Heart left ventricle (tissue), 16 donors: ENCODE results near the gene UVRAG. TPM values are rescaled to one million over a fixed set of nuclear protein-coding genes. Genes with fewer than 3 reads are reported as not detected.
"Not testable (repeated sequence)": the region's sequence is repeated elsewhere in the genome, so short reads cannot be mapped to it uniquely, and the experiment has no call there.

ENCODE experiments used
- ATAC-seq, 4 donors: fragments of 200-7000 bp; cut with Tn5 transposase; one replicate each; pipeline ENCODE4 v1.9.1; 2020 to 2022; ENCODE audit warnings: moderate library complexity in 4 of 4, mild to moderate bottlenecking in 3 of 4, moderate number of reproducible peaks in 1 of 4
- DNase-seq, 5 donors: peaks; one replicate each; pipeline ENCODE4 v3.0.0-alpha.2; 2020
- H3K27ac ChIP-seq, 12 donors: fragments of 200-600 bp; sonication (generic) in 4 of 12; one replicate each; pipeline versions ENCODE4 v1.5.0 to v1.8.0; 2016 to 2022; ENCODE audit warnings: mild to moderate bottlenecking in 2 of 12
- H3K27me3 ChIP-seq, 9 donors: fragments of 200-600 bp; sonication (generic) in 2 of 9; one replicate each; pipeline versions ENCODE4 v1.5.1 to v1.8.0; 2016 to 2022; ENCODE audit warnings: mild to moderate bottlenecking in 3 of 9
- H3K36me3 ChIP-seq, 9 donors: fragments of 200-600 bp; sonication (generic) in 2 of 9; one replicate each; pipeline versions ENCODE4 v1.5.0 to v1.8.0; 2018 to 2022; ENCODE audit warnings: mild to moderate bottlenecking in 2 of 9
- H3K4me1 ChIP-seq, 12 donors: fragments of 200-600 bp; sonication (generic) in 4 of 12; one replicate each; pipeline versions ENCODE4 v1.5.0 to v1.8.0; 2016 to 2022; ENCODE audit warnings: mild to moderate bottlenecking in 3 of 12
- H3K4me3 ChIP-seq, 12 donors: fragments of 200-600 bp; sonication (generic) in 4 of 12; one replicate each; pipeline versions ENCODE4 v1.5.0 to v1.8.0; 2017 to 2022; ENCODE audit warnings: mild to moderate bottlenecking in 9 of 12, moderate library complexity in 4 of 12
- H3K9me3 ChIP-seq, 12 donors: fragments of 200-600 bp; sonication (generic) in 4 of 12; one replicate each; pipeline versions ENCODE4 v1.5.0 to v1.8.0; 2016 to 2022; ENCODE audit warnings: mild to moderate bottlenecking in 1 of 12
- POLR2A ChIP-seq, 2 donors: fragments of 450-650 bp; IDR thresholded peaks; one replicate each; pipeline ENCODE4 v1.6.1; 2017; ENCODE audit warnings: antibody characterized with exemption in 2 of 2, mild to moderate bottlenecking in 2 of 2, moderate library complexity in 2 of 2
- WGBS, 4 donors: extraction: QIAGEN DNeasy Blood & Tissue Kit in 2 of 4; methylation state at CpG; one replicate each; pipeline versions ENCODE4 v1.1.5 to v1.1.7; 2013 to 2018; 5-methylcytosine and 5-hydroxymethylcytosine counted together
- intact Hi-C, 10 donors: fragments of 100-400 bp; cut with DNase I; formaldehyde crosslinking; loops; one replicate each; pipeline versions ENCODE4 v1.11.1 to v1.14.2; 2022
- polyA plus RNA-seq, 2 donors: library from polyadenylated mRNA; stranded (reverse); fragments of 200-250 nt; gene quantifications; one replicate each; pipeline ENCODE4 v1.2.3, GENCODE V29; 2013
- total RNA-seq, 9 donors: library from RNA; depleted of rRNA in 2 of 9; stranded (reverse); fragments of >200 nt in 2 of 9; fragmentation: NEBNext Ultra II Directional in 3 of 9; extraction: Animal tissue kit (Norgen Biotek cat#: 25700) in 3 of 9; gene quantifications; one replicate each; pipeline versions ENCODE4 v1.1.0 to v1.2.4, GENCODE V29; 2016 to 2023
- TF ChIP-seq, protein P1 (sequence below), 12 donors: fragments of 200-600 bp; sonication (generic) in 4 of 12; IDR thresholded peaks; one replicate each; pipeline versions ENCODE4 v1.5.0 to v1.8.0; 2018 to 2022; ENCODE audit warnings: antibody characterized with exemption in 12 of 12, mild to moderate bottlenecking in 5 of 12
- donor health status: ischemic (EF 13 %, LVEDD 7.1; RV severe dilation, severe dysfunction).
- donor health status: healthy with polysubstance abuse.
- donor health status: DM: no; HTN: yes; CAD: no.
- donor health status: DM: no; HTN: no; CAD: no.
- donor health status: ischemic (EF 25% LVEDD 6.9; RV normal size, moderate dysfunction).
- donor health status: ischemic (EF 25% LVEDD 5.7; RV mildly dilated, moderate dysfunction).
- donor health status: healthy.
- donor health status: DM: yes; HTN: yes; CAD: no.
- donor health status: ischemic (EF 35%, LVEDD 5.7; RV mildly dilated, moderate dysfunction).
- donor health status: nonischemic (EF 11% LVEDD 7.7; RV severe dilation, severe dysfunction).
- donor health status: DM: yes; HTN: yes; CAD: no.
- donor health status: PGD.
- donor health status: ischemic (EF 29% LVEDD 5.4; RV normal size, mild dysfunction).
- donor health status: nonischemic (EF 23%, LVEDD 6.1; RV moderate dilation, normal function).

UVRAG gene
- total and polyA plus RNA-seq, 11 donors = 4.5 to 22.6 (median 15.0) TPM

DNA sequence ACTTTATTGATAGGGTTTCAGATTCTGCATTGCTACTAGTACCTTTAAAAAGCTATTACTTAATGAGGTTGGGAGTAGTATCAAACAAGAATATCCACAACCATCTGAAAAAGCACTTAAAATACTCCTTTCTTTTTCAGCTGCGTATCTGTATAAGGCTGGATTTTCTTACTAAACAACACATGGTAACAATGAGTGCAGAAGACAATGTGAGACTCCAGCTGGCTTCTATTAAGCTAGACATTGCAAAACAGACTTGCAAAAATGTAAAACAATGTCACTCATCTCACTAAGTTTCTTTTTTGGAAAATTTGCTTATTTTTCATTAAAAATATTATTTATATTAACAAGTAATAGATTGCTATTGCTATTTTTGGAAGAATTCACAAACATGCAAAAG, 258.7 kb downstream of the UVRAG start:
- ATAC-seq (peak in 3 of 4 donors; percentile 52 to 74 (median 63)), DNase-seq (no peak)
- peak overlapping the region in 9 of 12 donors; percentile 17 to 52 (median 28) for H3K27ac ChIP-seq
- TF ChIP-seq POLR2A (IDR thresholded peaks at IDR 0.05) = no peak
- TF ChIP-seq, protein P1, sequence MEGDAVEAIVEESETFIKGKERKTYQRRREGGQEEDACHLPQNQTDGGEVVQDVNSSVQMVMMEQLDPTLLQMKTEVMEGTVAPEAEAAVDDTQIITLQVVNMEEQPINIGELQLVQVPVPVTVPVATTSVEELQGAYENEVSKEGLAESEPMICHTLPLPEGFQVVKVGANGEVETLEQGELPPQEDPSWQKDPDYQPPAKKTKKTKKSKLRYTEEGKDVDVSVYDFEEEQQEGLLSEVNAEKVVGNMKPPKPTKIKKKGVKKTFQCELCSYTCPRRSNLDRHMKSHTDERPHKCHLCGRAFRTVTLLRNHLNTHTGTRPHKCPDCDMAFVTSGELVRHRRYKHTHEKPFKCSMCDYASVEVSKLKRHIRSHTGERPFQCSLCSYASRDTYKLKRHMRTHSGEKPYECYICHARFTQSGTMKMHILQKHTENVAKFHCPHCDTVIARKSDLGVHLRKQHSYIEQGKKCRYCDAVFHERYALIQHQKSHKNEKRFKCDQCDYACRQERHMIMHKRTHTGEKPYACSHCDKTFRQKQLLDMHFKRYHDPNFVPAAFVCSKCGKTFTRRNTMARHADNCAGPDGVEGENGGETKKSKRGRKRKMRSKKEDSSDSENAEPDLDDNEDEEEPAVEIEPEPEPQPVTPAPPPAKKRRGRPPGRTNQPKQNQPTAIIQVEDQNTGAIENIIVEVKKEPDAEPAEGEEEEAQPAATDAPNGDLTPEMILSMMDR (IDR thresholded peaks at IDR 0.05) = no peak
- H3K27me3 ChIP-seq = no peaks in the 10 kb centered on the region
- H3K4me1 ChIP-seq = peaks cover 0 to 54% (median 34%) of the 10 kb centered on the region in 12 donors
- H3K4me3 ChIP-seq = no peak overlapping the region
- peaks cover 0 to 8% (median 0%) of the 10 kb centered on the region in 9 donors for H3K36me3 ChIP-seq
- intact Hi-C loops = loop anchor here in 1 of 10 donors (5.0 kb wide), 1 partner anchor 59 kb away; no protein-coding TSS in a partner anchor
- WGBS, 4 donors = 49 to 60% (median 55%) methylated on average over 1 of the region's 1 CpG
- peaks cover 0 to 3% (median 0%) of the 10 kb centered on the region in 12 donors for H3K9me3 ChIP-seq

DNA sequence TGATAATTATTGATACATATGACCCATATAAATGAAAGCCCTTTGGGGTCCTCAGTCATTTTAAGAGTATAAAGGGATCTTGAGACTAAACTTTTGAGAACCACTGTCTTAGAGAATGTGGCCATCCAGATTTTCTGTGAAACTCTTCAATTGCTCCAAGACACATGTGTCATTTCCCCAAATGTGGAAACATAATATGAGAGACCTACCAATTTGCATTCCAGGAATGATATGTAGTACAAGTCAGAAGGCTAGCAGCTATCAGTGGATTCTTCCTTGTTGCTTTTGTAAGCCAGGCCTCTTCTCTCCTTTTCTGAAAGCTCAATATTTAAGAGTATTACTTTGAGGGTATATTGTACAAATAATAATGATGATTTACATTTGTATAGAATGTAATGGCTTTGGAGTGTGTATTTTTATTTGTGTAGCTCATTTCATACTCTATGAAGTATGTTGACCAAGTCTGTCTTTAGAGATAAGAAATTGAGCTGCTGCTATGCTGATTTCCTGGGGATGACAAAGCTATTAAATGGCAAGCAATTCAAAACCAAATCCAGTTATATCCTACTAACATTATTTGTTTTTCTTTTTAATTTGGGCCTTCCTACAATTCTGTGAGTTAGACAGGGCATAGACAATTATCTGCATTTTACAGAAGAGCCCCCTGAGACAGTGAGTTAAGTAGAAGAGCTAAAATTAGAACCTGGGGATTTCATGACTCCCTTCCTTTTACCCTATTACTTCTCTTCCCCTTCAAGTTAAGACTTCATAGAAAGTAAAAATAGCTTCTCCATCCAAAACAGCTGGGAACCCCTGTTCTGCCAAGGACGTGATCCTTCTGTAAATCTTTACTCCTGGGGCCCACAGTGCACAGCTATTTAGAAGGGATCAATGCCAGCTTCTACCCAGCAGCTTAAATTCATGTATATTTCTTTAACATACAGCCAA, 259.4 kb downstream of the UVRAG start:
- Histone ChIP-seq H3K9me3 (peaks cover 0 to 3% (median 0%) of the 10 kb centered on the region in 12 donors), H3K27ac (peak overlapping the region; percentile 2 to 52 (median 26)), H3K27me3 (no peaks in the 10 kb centered on the region), H3K36me3 (peaks cover 0 to 4% (median 0%) of the 10 kb centered on the region in 9 donors), H3K4me3 (no peak overlapping the region), H3K4me1 (peaks cover 0 to 54% (median 34%) of the 10 kb centered on the region in 12 donors)
- DNase-seq = no peak
- peak in 3 of 4 donors; percentile 38 to 47 (median 46) for ATAC-seq
- intact Hi-C loops = loop anchor here in 1 of 10 donors (5.0 kb wide), 1 partner anchor 58 kb away; no protein-coding TSS in a partner anchor
- TF ChIP-seq, protein P1 (IDR thresholded peaks at IDR 0.05) = no peak
- TF ChIP-seq POLR2A (IDR thresholded peaks at IDR 0.05) = no peak
- 30 to 49% (median 35%) methylated on average over 1 of the region's 1 CpG for WGBS, 4 donors

DNA sequence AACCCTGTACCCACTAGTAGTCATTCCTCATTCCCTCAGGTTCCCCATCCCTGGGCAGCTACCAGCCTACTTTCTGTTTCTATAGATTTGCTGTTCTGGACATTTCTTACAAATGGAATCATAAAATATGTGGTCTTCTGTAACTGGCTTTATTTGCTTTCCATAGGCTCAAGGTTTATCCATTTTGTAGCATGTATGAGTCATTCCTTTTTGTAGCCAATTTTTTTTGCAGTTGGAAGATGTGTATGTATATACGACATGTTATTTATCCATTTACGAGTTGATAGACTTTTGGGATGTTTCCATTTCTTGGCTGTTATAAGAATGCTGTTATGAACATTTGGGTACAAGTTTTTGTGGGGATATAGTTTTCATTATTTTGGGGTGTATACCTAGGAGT, 260.7 kb downstream of the UVRAG start:
- H3K4me1 ChIP-seq = peaks cover 0 to 54% (median 36%) of the 10 kb centered on the region in 12 donors
- H3K27ac ChIP-seq = peak overlapping the region in 1 of 12 donors; percentile 24
- ATAC-seq = no peak
- WGBS, 4 donors = 94 to 98% (median 96%) methylated on average over 2 of the region's 2 CpGs
- H3K4me3 ChIP-seq = no peak overlapping the region
- TF ChIP-seq, protein P1 (IDR thresholded peaks at IDR 0.05) = no peak
- no peak for TF ChIP-seq POLR2A (IDR thresholded peaks at IDR 0.05)
- peaks cover 0 to 3% (median 0%) of the 10 kb centered on the region in 12 donors for H3K9me3 ChIP-seq
- DNase-seq = no peak
- no peaks in the 10 kb centered on the region for H3K27me3 ChIP-seq
- no peaks in the 10 kb centered on the region for H3K36me3 ChIP-seq
- intact Hi-C loops = no loop called here

DNA sequence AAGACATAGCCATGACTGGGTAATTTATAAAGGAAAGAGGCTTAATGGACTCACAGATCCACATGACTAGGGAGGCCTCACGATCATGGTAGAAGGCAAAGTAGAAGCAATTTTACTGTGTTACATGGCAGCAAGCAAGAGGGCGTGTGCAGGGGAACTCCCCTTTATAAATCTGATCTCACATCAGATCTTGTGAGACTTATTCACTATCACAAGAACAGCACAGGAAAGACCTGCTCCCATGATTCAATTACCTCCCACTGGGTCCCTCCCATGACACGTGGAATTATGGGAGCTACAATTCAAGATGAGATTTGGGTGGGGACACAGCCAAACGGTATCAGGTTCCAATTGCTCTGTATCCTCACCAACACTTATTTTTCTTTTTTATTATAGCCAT, 261.2 kb downstream of the UVRAG start:
- ATAC-seq, H3K27me3 ChIP-seq, H3K4me3 ChIP-seq, DNase-seq, intact Hi-C loops, H3K27ac ChIP-seq, H3K36me3 ChIP-seq, H3K9me3 ChIP-seq: not testable (repeated sequence)
- peaks cover 0 to 54% (median 36%) of the 10 kb centered on the region in 12 donors for H3K4me1 ChIP-seq
- WGBS, 4 donors = 84 to 88% (median 86%) methylated on average over 4 of the region's 4 CpGs
